Esophagus muscularis mucosa (tissue), 4 donors: Measurements from ENCODE around the gene GRK2.

ENCODE experiments used
- CTCF ChIP-seq, 3 experiments: fragments of 200-600 bp in 2 of 3; fragments of 450-650 bp in 1 of 3; sonication (generic) in 2 of 3; IDR thresholded peaks; one replicate each; pipeline ENCODE4 v1.5.1; 2017 to 2019; ENCODE audit warnings: antibody characterized with exemption in 3 of 3, mild to moderate bottlenecking in 2 of 3, moderate library complexity in 1 of 3
- EP300 ChIP-seq: sonication (generic); formaldehyde crosslinking; IDR thresholded peaks from one replicate; pipeline ENCODE4 v1.6.1; 2017; ENCODE audit warnings: antibody characterized with exemption
- POLR2A ChIP-seq: fragments of 450-650 bp; IDR thresholded peaks from one replicate; pipeline ENCODE4 v1.6.1; 2017; ENCODE audit warnings: antibody characterized with exemption, moderate library complexity, mild to moderate bottlenecking, low read depth
- POLR2AphosphoS5 ChIP-seq, 2 donors: sonication (generic); formaldehyde crosslinking; IDR thresholded peaks; one replicate each; pipeline ENCODE4 v1.6.1; 2017; ENCODE audit warnings: antibody characterized with exemption in 2 of 2

DNA sequence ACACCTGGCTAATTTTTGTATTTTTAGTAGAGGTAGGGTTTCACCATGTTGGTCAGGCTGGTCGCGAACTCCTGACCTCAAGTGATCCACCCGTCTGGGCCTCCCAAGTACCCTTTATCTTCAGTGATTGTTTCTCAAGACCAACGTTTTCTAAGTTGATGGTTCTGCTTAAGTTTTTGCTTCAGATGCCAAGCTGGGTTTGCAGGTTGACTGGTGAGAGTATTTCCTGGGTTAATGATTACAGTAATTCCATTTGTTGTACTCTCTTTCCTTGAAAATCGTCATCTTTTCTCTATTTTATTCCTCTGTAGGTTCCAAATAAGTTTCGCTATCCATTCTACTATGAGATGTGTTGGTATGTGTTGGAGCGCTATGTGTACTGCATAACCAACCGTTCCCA is 38.5 kb upstream of the GRK2 start:
- TF ChIP-seq POLR2AphosphoS5 (IDR thresholded peaks at IDR 0.05) (no peak), POLR2A (no peak), CTCF (IDR thresholded peaks at IDR 0.05) (no peak), EP300 (no peak)
